ENCODE measurements around the gene KRT75. TPM values are rescaled to one million over a fixed set of nuclear protein-coding genes. Genes with fewer than 3 reads are reported as not detected.

Gene KRT75
- polyA plus RNA-seq, 2 of the 4 experiments (the other 2 are of a cell fraction), result not detected

DNA sequence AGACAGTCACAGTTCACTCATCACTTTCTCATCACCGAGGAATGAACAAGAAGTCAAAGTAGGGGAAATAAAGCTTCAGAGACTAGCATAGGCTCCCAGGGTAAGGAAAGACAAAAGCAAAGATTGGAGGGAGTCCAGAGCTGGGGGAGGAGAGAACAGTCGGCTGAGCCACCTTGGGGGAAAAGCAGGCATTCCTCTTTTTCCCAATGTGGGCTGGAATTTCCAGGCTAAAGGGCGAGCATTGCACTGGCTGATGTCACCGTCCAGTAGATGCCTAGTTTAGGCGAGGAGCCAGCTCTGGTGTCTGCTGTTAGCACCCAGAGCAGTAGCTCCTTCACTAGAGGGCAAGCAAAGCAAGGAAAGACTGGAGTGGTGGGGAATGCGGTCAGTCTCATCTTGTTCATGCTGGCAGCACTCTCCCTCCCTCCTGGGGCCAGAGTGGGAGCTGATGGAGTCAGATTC is 8.5 kb upstream of the KRT75 start (continued):
- TF ChIP-seq, protein P1, sequence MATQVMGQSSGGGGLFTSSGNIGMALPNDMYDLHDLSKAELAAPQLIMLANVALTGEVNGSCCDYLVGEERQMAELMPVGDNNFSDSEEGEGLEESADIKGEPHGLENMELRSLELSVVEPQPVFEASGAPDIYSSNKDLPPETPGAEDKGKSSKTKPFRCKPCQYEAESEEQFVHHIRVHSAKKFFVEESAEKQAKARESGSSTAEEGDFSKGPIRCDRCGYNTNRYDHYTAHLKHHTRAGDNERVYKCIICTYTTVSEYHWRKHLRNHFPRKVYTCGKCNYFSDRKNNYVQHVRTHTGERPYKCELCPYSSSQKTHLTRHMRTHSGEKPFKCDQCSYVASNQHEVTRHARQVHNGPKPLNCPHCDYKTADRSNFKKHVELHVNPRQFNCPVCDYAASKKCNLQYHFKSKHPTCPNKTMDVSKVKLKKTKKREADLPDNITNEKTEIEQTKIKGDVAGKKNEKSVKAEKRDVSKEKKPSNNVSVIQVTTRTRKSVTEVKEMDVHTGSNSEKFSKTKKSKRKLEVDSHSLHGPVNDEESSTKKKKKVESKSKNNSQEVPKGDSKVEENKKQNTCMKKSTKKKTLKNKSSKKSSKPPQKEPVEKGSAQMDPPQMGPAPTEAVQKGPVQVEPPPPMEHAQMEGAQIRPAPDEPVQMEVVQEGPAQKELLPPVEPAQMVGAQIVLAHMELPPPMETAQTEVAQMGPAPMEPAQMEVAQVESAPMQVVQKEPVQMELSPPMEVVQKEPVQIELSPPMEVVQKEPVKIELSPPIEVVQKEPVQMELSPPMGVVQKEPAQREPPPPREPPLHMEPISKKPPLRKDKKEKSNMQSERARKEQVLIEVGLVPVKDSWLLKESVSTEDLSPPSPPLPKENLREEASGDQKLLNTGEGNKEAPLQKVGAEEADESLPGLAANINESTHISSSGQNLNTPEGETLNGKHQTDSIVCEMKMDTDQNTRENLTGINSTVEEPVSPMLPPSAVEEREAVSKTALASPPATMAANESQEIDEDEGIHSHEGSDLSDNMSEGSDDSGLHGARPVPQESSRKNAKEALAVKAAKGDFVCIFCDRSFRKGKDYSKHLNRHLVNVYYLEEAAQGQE (IDR thresholded peaks at IDR 0.05), result no peak
- TF ChIP-seq GATA3 (IDR thresholded peaks at IDR 0.05; ENCODE audit: borderline replicate concordance), result peak; percentile 45; the same call in 1 of the 2 replicates

DNA sequence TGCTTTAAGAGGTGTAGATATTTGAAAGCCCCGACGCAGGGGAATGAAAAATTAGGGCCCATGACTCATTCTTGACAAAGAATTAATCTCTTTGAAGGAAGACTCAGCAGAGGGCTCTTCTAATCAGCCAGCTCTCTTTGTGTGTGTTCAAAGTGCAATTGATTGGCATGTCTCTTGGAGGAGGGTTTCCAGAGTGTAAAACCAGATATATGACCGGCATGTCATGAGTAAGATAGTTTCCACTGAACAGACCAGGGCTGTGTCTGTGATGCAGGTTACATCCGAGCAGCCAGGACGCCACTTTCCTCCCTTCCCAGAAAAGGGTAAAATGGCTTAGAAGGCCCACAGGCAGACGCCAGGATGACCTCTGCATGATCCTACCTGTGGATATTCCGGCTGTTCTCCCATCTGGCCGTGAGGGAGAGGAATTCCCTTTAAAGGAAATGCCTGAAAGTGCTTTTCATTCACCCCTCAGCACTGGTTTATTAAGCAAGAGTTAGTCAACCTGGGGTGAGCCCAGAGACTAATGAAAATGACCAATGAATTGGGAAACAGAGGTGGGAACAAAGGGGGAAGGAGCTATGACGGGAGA is 7.2 kb upstream of the KRT75 start:
- ChIA-PET CTCF (interaction anchor here (0.7 to 2.6 kb wide), 8 partner anchors 12 to 438 kb away, joined by 3 to 12 read pairs (median 3); no protein-coding TSS in a partner anchor), POLR2A (no interaction called here)
- Histone ChIP-seq H3K27ac (peak overlapping the region; percentile 56 to 79; a peak in 3 of 6 replicates), H3K4me2 (peak overlapping the region; percentile 57), H3K4me1 (peaks cover 28% of the 10 kb centered on the region), H3K9me3 (no peaks in the 10 kb centered on the region), H3K4me3 (no peak overlapping the region)
- TF ChIP-seq FOSL2 (IDR thresholded peaks at IDR 0.05), result 0 out of 2 replicates have a peak, but pooled peaks have one; percentile 14
- peak; percentile 51 for TF ChIP-seq FOSL2 (CRISPR knock-in tag; IDR thresholded peaks at IDR 0.05)
- TF ChIP-seq JUNB (IDR thresholded peaks at IDR 0.05), result peak; percentile 18; the same call in 1 of the 2 replicates
- no peak for TF ChIP-seq EP300 (IDR thresholded peaks at IDR 0.05)
- no peak for TF ChIP-seq EHMT2 (IDR thresholded peaks at IDR 0.05; ENCODE audit: low read depth)
- TF ChIP-seq CHD2 (IDR thresholded peaks at IDR 0.05; ENCODE audit: low read length, partially characterized antibody), result no peak
- no peak for TF ChIP-seq HOXB5 (CRISPR knock-in tag; IDR thresholded peaks at IDR 0.05)
- TF ChIP-seq HDAC2 (IDR thresholded peaks at IDR 0.05), result no peak
- WGBS (ENCODE audit: missing lambda C conversion rate), result 57% methylated on average over 9 of the region's 9 CpGs
- no peak for FAIRE-seq
- peak in 1 of 2 experiments; percentile 3; a peak in 1 of 6 replicates for ATAC-seq
- DNase-seq (ENCODE audit: low read depth in 1 of 2, low spot score in 1 of 2), result peak in 1 of 2 experiments; percentile 14

DNA sequence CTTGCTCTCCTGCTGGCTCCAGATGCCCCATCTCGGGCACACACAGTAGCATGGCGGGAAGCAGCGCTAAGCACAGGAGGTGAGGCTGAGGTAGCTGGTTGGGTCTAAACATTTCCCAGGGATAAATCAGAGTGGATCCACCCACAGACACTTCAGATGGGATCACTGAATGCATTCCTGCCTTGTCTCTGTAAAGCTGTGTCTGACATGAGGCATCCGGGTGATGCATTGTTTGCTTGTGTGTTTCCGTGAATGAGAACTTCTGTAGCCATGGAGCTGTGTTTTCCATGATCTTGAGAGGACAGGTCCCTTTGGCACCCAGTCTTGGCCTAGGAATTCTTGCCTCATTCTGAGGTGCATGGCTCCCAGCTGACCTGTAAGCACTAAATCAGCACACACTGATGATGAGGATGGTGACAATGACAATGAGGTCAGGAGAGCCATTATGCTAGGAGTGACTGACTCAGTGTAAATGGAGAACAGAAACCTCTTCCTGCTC is 6.7 kb upstream of the KRT75 start:
- Histone ChIP-seq H3K9me3 (no peaks in the 10 kb centered on the region), H3K4me1 (peaks cover 28% of the 10 kb centered on the region), H3K4me2 (peak overlapping the region; percentile 57; the same call in 2 of the 3 replicates), H3K27ac (peak overlapping the region in 1 of 2 experiments; percentile 79; a peak in 3 of 6 replicates), H3K4me3 (no peak overlapping the region)
- TF ChIP-seq CBX8 (IDR thresholded peaks at IDR 0.05) (no peak), CBX2 (IDR thresholded peaks at IDR 0.05; ENCODE audit: borderline replicate concordance, low read depth) (no peak), RCOR1 (IDR thresholded peaks at IDR 0.05; ENCODE audit: low read depth, low read length) (no peak), HOXB13 (CRISPR knock-in tag; IDR thresholded peaks at IDR 0.05; ENCODE audit: low read depth) (no peak), SREBF2 (IDR thresholded peaks at IDR 0.05) (no peak), CEBPB (IDR thresholded peaks at IDR 0.05) (no peak), FOSB (CRISPR knock-in tag; IDR thresholded peaks at IDR 0.05) (no peak), GATA3 (IDR thresholded peaks at IDR 0.05; ENCODE audit: borderline replicate concordance) (no peak), HOXB5 (CRISPR knock-in tag; IDR thresholded peaks at IDR 0.05) (no peak), NPAS2 (CRISPR knock-in tag; IDR thresholded peaks at IDR 0.05; ENCODE audit: borderline replicate concordance) (no peak), PHF8 (IDR thresholded peaks at IDR 0.05; ENCODE audit: borderline replicate concordance, low read depth) (no peak), FOSL2 (IDR thresholded peaks at IDR 0.05) (no peak), FOSL2 (CRISPR knock-in tag; IDR thresholded peaks at IDR 0.05) (no peak), POLR2A (IDR thresholded peaks at IDR 0.05; ENCODE audit: low read length) (no peak), ZSCAN20 (CRISPR knock-in tag; IDR thresholded peaks at IDR 0.05) (no peak)
- TF ChIP-seq, protein P2, sequence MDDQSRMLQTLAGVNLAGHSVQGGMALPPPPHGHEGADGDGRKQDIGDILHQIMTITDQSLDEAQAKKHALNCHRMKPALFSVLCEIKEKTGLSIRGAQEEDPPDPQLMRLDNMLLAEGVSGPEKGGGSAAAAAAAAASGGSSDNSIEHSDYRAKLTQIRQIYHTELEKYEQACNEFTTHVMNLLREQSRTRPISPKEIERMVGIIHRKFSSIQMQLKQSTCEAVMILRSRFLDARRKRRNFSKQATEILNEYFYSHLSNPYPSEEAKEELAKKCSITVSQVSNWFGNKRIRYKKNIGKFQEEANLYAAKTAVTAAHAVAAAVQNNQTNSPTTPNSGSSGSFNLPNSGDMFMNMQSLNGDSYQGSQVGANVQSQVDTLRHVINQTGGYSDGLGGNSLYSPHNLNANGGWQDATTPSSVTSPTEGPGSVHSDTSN (IDR thresholded peaks at IDR 0.05), result no peak
- TF ChIP-seq, protein P3, sequence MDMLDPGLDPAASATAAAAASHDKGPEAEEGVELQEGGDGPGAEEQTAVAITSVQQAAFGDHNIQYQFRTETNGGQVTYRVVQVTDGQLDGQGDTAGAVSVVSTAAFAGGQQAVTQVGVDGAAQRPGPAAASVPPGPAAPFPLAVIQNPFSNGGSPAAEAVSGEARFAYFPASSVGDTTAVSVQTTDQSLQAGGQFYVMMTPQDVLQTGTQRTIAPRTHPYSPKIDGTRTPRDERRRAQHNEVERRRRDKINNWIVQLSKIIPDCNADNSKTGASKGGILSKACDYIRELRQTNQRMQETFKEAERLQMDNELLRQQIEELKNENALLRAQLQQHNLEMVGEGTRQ (IDR thresholded peaks at IDR 0.05), result no peak
- TF ChIP-seq, protein P4, sequence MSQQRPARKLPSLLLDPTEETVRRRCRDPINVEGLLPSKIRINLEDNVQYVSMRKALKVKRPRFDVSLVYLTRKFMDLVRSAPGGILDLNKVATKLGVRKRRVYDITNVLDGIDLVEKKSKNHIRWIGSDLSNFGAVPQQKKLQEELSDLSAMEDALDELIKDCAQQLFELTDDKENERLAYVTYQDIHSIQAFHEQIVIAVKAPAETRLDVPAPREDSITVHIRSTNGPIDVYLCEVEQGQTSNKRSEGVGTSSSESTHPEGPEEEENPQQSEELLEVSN (IDR thresholded peaks at IDR 0.05; ENCODE audit: borderline replicate concordance, low read depth), result no peak
- peak; percentile 28 for FAIRE-seq
- 85% methylated on average over 5 of the region's 5 CpGs for WGBS (ENCODE audit: missing lambda C conversion rate)
- peak in 1 of 2 experiments; percentile 9; a peak in 2 of 6 replicates for ATAC-seq
- ChIA-PET POLR2A (no interaction called here), CTCF (interaction anchor here (0.7 to 2.6 kb wide), 6 partner anchors 13 to 430 kb away, joined by 3 to 12 read pairs (median 3); no protein-coding TSS in a partner anchor)
- peak in 1 of 2 experiments; percentile 37 for DNase-seq (ENCODE audit: low read depth in 1 of 2, low spot score in 1 of 2)
